Thymus (tissue), 11 donors: ENCODE data around the gene HECW1. TPM values are rescaled to one million over a fixed set of nuclear protein-coding genes. Genes with fewer than 3 reads are reported as not detected.
A peak's percentile ranks its signal among the peaks of the same experiment; 100 is the strongest.

Experiments used
- DNase-seq, 9 donors: peaks; one replicate each; pipeline ENCODE4 v3.0.0-alpha.2; 2013; ENCODE audit warnings: low spot score in 9 of 9, low read depth in 6 of 9, missing footprints in 1 of 9
- H3K27ac ChIP-seq, 2 donors: one replicate each; pipeline ENCODE4 v1.5.1; 2013; ENCODE audit warnings: control low read depth in 1 of 2, low read depth in 1 of 2, low read length in 1 of 2, mild to moderate bottlenecking in 1 of 2, moderate library complexity in 1 of 2
- H3K27me3 ChIP-seq, 2 donors: one replicate each; pipeline ENCODE4 v1.5.1; 2013; ENCODE audit warnings: low read length in 1 of 2; ENCODE audit not compliant: control insufficient read depth in 2 of 2, insufficient read depth in 1 of 2
- H3K36me3 ChIP-seq, 2 donors: one replicate each; pipeline ENCODE4 v1.5.1; 2013; ENCODE audit warnings: low read length in 1 of 2, mild to moderate bottlenecking in 1 of 2, moderate library complexity in 1 of 2; ENCODE audit not compliant: control insufficient read depth in 2 of 2, insufficient read depth in 2 of 2
- H3K4me1 ChIP-seq, 2 donors: one replicate each; pipeline ENCODE4 v1.5.1; 2013; ENCODE audit warnings: low read length in 2 of 2; ENCODE audit not compliant: control insufficient read depth in 2 of 2, insufficient read depth in 2 of 2
- H3K4me3 ChIP-seq, 2 donors: one replicate each; pipeline ENCODE4 v1.5.1; 2013; ENCODE audit warnings: low read length in 2 of 2, control low read depth in 1 of 2, mild to moderate bottlenecking in 1 of 2
- H3K9me3 ChIP-seq, 2 donors: one replicate each; pipeline ENCODE4 v1.5.1; 2013; ENCODE audit warnings: low read length in 1 of 2, mild to moderate bottlenecking in 1 of 2; ENCODE audit not compliant: control insufficient read depth in 2 of 2, insufficient read depth in 1 of 2
- WGBS: extraction: QIAGEN DNeasy Blood & Tissue Kit; methylation state at CpG from one replicate; pipeline ENCODE4 v1.1.7; 2013; 5-methylcytosine and 5-hydroxymethylcytosine counted together
- polyA plus RNA-seq: library from polyadenylated mRNA; stranded (reverse); fragments of 200-250 nt; gene quantifications from one replicate; pipeline ENCODE4 v1.2.3, GENCODE V29; 2013
- total RNA-seq: library from RNA; stranded (reverse); fragments of 120-200 nt; gene quantifications from one replicate; pipeline ENCODE4 v1.2.4, GENCODE V29; 2013
- donor health status: healthy.

HECW1 gene
- total and polyA plus RNA-seq, 2 donors = 0.05 to 0.23 TPM

GRCh38 chr7:43511029-43511428 lies 398.6 kb downstream of the HECW1 start:
- H3K27me3 ChIP-seq = peaks cover 0 to 2% of the 10 kb centered on the region in 2 donors
- H3K4me3 ChIP-seq = no peak overlapping the region
- no peaks in the 10 kb centered on the region for H3K36me3 ChIP-seq
- no peaks in the 10 kb centered on the region for H3K9me3 ChIP-seq
- no peak for DNase-seq
- no peak overlapping the region for H3K27ac ChIP-seq
- peaks cover 3 to 10% of the 10 kb centered on the region in 2 donors for H3K4me1 ChIP-seq
- WGBS = 89% methylated on average over 9 of the region's 9 CpGs

GRCh38 chr7:43511769-43512515 lies 399.5 kb downstream of the HECW1 start:
- Histone ChIP-seq H3K36me3 (no peaks in the 10 kb centered on the region), H3K27me3 (peaks cover 0 to 2% of the 10 kb centered on the region in 2 donors), H3K4me1 (peaks cover 3 to 10% of the 10 kb centered on the region in 2 donors), H3K9me3 (no peaks in the 10 kb centered on the region), H3K4me3 (no peak overlapping the region), H3K27ac (no peak overlapping the region)
- no peak for DNase-seq
- 91% methylated on average over 13 of the region's 13 CpGs for WGBS

GRCh38 chr7:43513251-43513650 lies 400.8 kb downstream of the HECW1 start:
- peaks cover 1 to 6% of the 10 kb centered on the region in 2 donors for H3K4me1 ChIP-seq
- peaks cover 0 to 2% of the 10 kb centered on the region in 2 donors for H3K27me3 ChIP-seq
- H3K9me3 ChIP-seq = no peaks in the 10 kb centered on the region
- DNase-seq = no peak
- no peaks in the 10 kb centered on the region for H3K36me3 ChIP-seq
- no peak overlapping the region for H3K27ac ChIP-seq
- WGBS = 58% methylated on average over 8 of the region's 8 CpGs
- H3K4me3 ChIP-seq = no peak overlapping the region

GRCh38 chr7:43516581-43517342 lies 404.3 kb downstream of the HECW1 start:
- H3K27ac ChIP-seq = no peak overlapping the region
- 72% methylated on average over 9 of the region's 9 CpGs for WGBS
- H3K27me3 ChIP-seq = peaks cover 0 to 4% of the 10 kb centered on the region in 2 donors
- H3K4me3 ChIP-seq = no peak overlapping the region
- peak in 1 of 9 donors; percentile 16 for DNase-seq
- no peaks in the 10 kb centered on the region for H3K4me1 ChIP-seq
- H3K36me3 ChIP-seq = no peaks in the 10 kb centered on the region
- no peaks in the 10 kb centered on the region for H3K9me3 ChIP-seq

- WGBS = 61% methylated on average over 2 of the region's 2 CpGs
- H3K27me3 ChIP-seq = peaks cover 0 to 2% of the 10 kb centered on the region in 2 donors
- DNase-seq = no peak
- H3K9me3 ChIP-seq = no peaks in the 10 kb centered on the region
- no peaks in the 10 kb centered on the region for H3K36me3 ChIP-seq
- H3K27ac ChIP-seq = no peak overlapping the region
- H3K4me1 ChIP-seq = no peaks in the 10 kb centered on the region
- no peak overlapping the region for H3K4me3 ChIP-seq
Measured at GRCh38 chr7:43517464-43517863, 405.0 kb downstream of the HECW1 start.

GRCh38 chr7:43520201-43520600 lies 407.8 kb downstream of the HECW1 start:
- no peak for DNase-seq
- Histone ChIP-seq H3K9me3 (no peaks in the 10 kb centered on the region), H3K27ac (no peak overlapping the region), H3K27me3 (peaks cover 0 to 2% of the 10 kb centered on the region in 2 donors), H3K36me3 (no peaks in the 10 kb centered on the region), H3K4me3 (no peak overlapping the region), H3K4me1 (no peaks in the 10 kb centered on the region)
- 96% methylated on average over 8 of the region's 8 CpGs for WGBS

- peaks cover 0 to 2% of the 10 kb centered on the region in 2 donors for H3K27me3 ChIP-seq
- no peaks in the 10 kb centered on the region for H3K4me1 ChIP-seq
- no peaks in the 10 kb centered on the region for H3K36me3 ChIP-seq
- H3K9me3 ChIP-seq = no peaks in the 10 kb centered on the region
- H3K4me3 ChIP-seq = no peak overlapping the region
- 91% methylated on average over 8 of the region's 8 CpGs for WGBS
- no peak for DNase-seq
- H3K27ac ChIP-seq = no peak overlapping the region
Measured at GRCh38 chr7:43522406-43523156, 410.1 kb downstream of the HECW1 start.

- H3K27ac ChIP-seq = no peak overlapping the region
- no peak for DNase-seq
- no peak overlapping the region for H3K4me3 ChIP-seq
- WGBS = 93% methylated on average over 10 of the region's 10 CpGs
- no peaks in the 10 kb centered on the region for H3K4me1 ChIP-seq
- no peaks in the 10 kb centered on the region for H3K36me3 ChIP-seq
- H3K27me3 ChIP-seq = no peaks in the 10 kb centered on the region
- H3K9me3 ChIP-seq = no peaks in the 10 kb centered on the region
Measured at GRCh38 chr7:43528576-43529354, 416.3 kb downstream of the HECW1 start.
